HG02973 (cell line): Measurements from ENCODE around the gene RBM4B.
"Not testable (repeated sequence)": the region's sequence is repeated elsewhere in the genome, so short reads cannot be mapped to it uniquely, and the experiment has no call there.

Experiments
- ATAC-seq: cut with Tn5 transposase; IDR thresholded peaks from one replicate; pipeline ENCODE4 v1.9.1; 2021; ENCODE audit warnings: moderate library complexity; ENCODE audit not compliant: unreplicated experiment

The RBM4B gene

DNA sequence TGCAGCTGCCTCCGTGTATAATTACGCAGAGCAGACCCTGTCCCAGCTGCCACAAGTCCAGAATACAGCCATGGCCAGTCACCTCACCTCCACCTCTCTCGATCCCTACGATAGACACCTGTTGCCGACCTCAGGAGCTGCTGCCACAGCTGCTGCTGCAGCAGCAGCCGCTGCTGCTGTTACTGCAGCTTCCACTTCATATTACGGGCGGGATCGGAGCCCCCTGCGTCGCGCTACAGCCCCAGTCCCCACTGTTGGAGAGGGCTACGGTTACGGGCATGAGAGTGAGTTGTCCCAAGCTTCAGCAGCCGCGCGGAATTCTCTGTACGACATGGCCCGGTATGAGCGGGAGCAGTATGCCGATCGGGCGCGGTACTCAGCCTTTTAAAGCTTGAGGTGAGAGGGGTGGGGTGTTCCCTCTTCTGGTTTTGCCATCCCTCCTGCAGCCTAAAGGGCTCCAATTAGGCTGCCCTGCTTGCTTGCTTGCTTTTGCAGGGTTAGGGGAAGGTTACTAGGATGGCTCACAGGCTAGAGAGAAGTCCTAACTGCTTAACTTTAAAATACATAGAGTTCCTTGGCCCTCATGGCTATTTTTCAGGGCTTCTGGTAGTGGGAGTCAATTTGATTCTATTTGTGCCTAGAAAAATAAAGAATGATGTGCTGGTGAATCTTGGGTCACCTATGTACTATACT is 33.8 kb downstream of the RBM4B start:
- no peak for ATAC-seq

DNA sequence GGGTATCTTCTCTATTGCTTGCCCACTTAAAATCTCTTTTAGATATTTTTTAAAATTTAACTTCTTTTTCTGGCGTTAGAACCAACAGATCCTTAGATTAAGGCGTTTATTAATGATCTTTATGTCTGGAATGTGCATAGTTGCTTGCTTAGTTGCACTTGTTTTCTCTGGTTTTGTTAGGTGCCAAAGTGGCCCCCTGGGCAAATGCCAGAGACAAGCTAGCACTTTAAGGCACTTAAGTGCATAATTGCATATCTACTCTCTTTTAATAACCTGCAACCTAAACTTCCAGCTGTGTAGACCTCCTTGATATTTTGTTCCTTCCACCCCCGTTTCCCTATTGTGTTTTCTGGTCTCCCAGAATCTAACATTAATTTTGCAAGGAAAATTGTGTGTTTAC is 35.9 kb downstream of the RBM4B start:
- no peak for ATAC-seq

DNA sequence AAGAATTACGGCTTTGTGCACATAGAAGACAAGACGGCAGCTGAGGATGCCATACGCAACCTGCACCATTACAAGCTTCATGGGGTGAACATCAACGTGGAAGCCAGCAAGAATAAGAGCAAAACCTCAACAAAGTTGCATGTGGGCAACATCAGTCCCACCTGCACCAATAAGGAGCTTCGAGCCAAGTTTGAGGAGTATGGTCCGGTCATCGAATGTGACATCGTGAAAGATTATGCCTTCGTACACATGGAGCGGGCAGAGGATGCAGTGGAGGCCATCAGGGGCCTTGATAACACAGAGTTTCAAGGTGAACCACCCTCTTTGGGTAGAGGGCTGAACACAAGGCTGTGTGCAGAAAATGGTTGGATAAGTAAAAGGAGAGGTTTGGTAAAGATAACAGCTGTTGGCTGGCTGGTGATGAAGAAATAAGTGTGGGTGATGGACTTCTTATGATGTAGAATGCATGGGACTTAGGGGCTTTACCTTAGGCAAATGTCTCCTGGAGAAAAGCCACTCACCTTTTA is 37.8 kb downstream of the RBM4B start:
- not testable (repeated sequence) for ATAC-seq

DNA sequence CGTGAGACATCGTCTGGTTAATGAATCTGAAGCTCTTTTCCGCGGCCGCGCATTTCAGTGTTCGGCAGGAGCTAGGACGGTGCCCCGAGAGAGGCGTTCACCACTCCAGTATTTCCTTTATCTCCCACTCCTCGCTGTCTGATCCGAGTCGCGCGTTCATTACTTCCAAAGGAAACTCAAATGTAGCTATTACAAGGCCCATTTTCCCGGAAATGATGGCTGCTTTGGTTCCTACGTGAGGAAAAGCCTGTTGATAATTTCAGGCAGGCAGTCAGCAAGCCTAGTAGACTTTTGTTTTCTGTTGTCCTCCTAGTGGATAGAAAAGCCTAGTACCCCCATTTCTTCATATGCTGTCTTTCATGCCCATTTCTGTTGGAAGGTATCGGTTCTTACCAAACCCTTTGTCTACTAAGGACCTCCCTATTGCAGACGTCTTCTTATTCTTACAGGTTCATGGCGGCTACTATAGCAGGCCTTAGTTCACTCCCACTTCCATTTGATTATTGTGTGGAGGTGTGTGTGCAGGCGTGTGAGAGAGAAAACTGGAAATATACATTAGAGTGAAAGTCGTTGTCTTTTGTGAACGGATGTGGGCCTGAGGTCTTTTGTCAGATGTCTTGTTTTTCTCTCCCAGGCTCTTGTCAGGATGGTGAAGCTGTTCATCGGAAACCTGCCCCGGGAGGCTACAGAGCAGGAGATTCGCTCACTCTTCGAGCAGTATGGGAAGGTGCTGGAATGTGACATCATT is 38.4 kb downstream of the RBM4B start:
- no peak for ATAC-seq

DNA sequence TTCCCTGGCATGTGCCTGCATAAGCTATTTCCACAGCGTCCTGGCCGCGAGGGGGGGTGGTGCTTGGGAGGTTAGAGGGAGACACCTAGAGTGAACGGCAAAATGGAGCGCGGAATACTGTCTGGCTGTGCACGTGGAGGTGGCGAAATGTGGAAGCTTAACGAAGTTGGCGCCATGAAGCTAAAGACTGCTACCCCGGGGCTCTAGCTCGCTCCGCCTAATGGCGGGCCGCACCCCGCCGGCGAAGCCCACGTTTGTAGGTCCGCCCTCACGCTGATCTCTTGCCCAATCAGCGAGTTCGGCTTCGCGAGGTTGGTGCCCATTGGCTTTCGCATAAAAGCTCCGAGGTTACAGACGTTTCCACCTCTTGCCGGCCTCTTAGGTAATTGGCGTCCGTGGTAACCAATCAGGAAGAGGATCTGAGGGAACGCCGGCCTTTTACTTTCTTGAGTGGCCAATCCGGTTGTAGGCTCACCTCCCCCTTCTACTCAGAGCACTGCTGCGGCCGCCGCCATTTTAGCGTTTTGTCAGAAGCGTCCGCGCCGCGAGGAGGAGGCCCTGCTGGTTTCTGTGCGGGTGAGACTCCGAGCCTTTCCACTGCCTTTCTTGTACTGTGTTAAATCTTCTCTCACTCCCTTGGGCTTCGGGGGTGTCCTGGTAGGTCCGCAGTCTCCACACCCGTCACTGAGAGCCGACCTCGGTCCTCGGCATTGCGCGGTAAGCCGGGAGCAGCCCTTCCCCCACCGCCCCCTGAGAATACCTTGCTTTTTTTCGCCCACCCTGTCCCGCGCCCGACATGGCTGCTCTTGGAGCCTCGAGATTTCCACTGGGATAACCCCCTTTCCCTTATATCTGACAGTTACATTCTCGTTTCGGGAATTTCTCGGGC is 39.3 kb downstream of the RBM4B start, which contains the start of gene RBM4:
Gene RBM4 (plus strand): TSS at position 527 of the 889 bp plus-strand sequence. CDS start 1,009 bp downstream, outside the sequence.
- peak; percentile 86 for ATAC-seq

DNA sequence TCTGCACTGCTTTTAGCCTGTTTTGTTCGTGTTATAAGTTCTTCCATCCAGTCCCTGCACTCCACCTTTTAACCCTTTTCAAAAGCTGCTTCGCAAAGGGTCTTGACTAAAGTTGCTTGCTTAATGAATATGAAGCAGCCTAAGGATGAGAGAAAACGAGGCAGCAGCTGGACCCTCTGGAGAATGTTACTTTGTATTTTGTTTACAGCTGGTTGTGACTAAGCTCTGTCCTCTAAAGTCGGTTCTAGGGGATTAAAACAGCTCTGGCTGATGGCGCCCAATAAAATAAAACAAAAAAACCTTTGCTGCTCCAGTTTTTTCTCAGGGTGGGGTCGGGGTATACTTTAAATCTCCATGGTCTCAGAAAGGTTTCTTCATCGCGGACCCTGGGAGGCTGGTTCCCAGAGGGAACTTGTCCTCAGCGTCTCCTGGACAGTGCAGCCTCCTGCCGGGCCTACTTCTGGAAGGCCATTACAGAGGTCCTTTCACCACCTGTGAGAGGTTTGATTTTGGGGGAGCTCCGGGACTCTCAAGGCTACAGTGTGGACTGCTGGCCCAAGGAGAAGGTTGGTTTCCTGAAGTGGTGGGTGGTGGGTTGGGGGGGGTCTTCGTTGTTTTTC is 40.0 kb downstream of the RBM4B start:
- ATAC-seq, result no peak

DNA sequence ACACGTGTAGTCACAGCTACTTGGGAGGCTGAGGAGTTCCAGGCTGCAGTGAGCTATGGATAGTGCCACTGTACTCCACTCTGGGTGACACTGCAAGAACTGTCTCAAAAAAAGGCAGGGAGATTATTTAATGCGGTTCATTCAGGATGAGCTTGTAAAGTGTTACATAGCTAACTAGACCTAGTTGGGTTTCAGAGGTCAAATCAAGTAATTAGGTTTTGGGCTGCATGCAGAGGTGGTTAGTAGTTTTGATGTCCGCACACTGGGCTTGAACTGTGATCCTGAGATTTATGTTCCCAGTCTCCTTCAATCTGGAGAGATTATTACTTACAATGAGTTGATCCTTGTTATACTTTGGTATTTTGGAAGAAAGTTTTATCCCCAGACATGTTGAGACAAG is 41.3 kb downstream of the RBM4B start:
- no peak for ATAC-seq

DNA sequence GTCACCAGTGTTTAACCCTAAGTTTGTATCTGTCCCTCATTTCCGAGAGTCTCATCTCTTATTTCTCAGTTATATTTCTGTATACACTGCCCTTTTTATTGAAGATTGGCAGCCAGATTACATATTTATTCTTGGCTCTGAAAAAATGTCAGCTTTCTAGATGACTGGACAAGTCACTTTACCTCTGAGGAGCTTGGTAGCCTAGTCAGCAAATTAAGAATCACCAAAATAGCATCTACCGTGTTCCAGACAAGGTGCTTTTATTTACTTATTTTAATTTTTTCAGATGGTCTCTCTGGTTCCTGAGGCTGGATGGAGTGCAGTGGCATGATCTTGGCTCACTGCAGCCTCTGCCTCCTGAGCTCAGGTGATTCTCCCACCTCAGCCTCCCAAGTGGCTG is 44.7 kb downstream of the RBM4B start:
- ATAC-seq, result no peak

DNA sequence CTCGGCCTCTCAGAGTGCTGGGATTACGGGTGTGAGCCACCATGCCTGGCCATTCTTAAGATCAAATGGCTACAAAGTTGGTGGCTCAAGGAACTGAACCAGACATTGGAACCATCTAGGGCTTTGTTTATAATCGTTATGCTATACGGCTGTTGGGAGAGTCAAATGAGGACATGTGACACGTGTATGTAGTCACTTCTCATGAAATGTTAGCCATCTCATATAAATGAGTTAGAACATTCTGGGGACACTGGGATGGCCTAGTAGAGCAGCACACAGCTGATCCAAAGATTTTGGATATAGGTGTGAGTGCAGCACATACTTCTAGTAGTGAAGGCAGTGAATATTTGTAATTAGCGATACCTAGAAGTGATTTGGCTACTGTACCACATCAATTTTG is 45.8 kb downstream of the RBM4B start:
- no peak for ATAC-seq

DNA sequence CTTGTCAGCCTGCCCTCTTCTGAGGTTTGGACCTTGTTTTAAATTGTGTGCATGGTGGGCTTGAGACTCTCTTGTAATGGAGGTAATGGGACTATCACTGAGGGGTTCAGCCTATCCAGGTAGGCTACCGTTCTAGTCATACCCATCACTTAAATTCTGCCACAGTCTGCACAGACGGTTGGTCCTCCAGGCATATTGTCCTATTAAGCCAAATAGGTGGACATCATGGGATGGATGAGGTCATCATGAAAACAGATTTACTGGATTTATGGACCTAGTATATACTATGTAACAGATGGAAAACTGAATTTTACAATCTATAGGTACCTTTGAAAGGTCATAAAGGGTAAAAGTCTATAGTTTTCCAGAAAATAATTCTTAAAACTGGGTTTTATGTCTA is 48.3 kb downstream of the RBM4B start:
- no peak for ATAC-seq

DNA sequence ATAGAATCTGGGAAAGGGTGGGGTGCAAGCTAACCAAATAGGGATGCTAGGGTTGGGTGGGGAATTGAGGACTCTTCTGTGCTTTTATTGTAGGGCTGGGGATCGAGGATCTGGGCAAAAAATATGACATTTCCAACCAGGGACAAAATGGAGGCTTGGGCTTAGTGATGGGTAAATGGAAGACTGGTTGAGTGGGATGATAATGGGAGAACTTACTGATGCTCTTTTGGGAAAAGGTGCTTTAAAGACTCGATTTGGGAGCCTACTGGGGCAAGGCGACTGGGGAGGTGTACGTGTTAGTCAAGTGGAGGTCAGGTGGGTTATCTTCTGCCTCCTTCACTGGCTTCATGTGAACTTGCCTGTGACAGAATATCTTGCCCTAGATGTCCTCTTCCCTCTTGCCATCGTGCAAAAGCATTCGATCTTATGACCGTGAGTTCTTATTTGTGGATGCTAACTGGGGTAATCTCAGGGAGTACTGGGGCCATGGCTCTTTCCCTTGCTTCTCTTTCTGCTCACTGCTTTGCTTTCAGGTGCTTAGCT is 49.6 kb downstream of the RBM4B start:
- no peak for ATAC-seq

DNA sequence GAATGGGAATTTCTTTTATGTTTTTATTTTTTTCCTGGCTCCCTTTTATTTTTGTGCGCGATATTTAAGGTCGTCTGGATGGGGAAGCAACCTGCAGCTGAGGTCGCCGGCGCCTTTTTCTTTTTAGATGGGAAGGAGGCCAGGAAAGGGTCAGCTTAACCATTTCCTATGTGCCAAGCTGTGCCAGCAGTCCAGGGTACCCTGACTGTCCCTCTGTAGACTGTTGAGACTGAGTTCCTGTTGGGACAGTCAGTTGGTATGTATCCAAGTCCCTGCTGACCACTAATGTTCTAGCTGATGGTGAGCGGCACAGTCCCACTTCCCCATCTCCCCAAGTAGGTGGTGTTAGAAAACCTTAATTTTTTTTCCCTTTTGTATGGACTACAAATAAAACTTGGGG is 50.8 kb downstream of the RBM4B start:
- no peak for ATAC-seq

DNA sequence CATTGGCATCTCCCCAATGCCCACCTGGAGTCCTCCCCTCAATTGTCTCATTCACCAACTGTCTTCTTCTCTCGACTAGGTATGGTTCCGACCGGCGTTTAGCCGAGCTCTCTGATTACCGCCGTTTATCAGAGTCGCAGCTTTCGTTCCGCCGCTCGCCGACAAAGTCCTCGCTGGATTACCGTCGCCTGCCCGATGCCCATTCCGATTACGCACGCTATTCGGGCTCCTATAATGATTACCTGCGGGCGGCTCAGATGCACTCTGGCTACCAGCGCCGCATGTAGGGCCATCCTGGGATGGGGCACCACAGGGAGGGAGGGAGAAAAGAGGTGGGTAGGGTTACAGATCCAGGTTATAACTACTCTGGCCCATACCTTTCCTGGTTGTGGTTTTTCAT is 51.3 kb downstream of the RBM4B start:
- no peak for ATAC-seq

DNA sequence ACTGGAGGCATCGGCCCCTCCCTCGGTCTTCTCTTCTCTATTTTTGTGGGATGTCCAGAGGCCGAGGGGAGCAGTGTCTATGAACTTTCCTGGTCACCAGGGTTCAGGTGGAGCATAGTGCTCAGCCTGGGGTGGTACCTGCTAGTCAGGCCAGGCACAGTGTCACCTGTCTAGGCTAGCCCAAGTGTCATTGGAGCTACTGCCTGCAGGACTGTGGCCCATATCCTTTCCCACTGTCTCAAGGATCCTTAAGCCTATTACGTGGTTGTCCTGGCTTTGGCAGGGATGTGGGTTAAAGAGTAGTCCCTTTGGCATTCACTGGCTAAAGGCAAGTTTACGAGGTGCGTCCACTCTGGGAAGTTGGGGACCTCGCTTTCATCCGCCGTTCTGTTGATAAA is 51.9 kb downstream of the RBM4B start:
- no peak for ATAC-seq

DNA sequence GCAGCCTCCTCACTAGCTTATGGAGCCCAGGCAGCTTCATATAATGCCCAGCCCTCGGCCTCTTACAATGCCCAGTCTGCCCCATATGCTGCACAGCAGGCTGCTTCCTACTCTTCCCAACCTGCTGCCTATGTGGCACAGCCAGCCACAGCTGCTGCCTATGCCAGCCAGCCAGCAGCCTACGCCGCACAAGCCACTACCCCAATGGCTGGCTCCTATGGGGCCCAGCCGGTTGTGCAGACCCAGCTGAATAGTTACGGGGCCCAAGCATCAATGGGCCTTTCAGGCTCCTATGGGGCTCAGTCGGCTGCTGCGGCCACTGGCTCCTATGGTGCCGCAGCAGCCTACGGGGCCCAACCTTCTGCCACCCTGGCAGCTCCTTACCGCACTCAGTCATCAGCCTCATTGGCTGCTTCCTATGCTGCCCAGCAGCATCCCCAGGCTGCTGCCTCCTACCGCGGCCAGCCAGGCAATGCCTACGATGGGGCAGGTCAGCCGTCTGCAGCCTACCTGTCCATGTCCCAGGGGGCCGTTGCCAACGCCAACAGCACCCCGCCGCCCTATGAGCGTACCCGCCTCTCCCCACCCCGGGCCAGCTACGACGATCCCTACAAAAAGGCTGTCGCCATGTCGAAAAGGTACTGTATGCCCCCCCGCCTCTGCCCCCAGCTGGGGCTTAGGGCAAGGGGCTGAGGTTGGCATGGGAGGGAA is 52.5 kb downstream of the RBM4B start:
- no peak for ATAC-seq

DNA sequence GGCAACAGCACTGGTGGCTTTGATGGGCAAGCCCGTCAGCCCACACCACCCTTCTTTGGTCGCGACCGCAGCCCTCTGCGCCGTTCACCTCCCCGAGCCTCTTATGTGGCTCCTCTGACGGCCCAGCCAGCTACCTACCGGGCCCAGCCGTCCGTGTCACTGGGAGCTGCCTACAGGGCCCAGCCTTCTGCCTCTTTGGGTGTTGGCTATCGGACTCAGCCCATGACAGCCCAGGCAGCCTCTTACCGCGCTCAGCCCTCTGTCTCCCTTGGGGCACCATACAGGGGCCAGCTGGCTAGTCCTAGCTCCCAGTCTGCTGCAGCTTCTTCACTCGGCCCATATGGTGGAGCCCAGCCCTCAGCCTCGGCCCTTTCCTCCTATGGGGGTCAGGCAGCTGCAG is 53.2 kb downstream of the RBM4B start:
- no peak for ATAC-seq

DNA sequence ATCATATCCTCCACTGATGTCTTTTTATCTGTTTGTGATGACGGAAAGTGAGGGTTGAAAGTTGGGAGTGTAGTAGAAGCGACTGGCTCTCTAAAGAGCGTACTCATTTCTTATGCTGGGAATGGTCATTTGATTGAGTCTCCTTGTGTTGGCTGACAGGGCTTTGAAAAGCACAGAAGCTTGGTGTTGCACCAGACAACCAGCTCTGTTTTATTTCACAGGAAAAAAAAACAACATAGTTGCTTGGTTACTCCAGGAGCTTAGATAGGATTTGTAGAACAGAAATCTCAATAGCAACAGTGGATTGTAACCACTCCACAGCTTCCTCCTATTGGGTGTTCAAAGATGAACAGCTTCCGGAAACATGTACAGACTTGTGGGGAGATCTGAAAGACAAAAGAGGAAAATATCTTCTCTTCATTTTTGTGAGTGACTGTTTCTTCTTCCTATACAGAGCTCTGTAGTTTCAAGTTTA is 58.6 kb downstream of the RBM4B start:
- ATAC-seq, result no peak

DNA sequence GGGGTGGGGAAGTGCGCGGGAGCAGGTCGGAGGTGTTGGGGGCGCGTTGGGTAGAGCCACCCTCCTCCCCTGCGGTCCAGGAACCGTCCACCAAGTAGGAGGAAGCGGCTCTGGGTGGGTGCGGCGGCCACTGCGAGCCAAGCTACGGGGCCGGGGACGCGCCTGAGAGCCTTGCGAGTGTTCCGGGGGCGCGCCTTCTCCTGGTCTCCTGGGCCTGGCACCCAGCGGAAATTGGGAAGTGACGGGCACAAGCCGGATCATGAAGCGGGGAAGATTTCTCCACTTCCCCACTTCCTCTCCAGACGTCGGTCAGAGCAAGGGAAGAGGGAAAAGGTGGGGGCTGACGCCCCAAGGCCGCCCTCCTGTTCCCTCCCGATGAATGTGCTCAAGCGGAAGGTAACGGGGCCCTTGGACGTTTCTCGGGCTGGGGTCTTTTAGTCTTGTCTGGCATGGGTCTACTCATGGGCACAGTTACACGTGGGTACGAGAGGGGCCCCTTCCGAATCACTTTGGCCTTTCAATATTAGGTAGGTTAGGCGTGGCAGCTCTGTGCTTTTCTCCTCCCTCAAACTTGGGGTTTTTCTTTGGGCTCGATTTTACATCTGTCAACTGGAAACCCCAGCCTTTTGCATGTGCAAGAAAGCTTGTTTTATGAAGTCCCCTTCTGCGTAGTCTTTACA is 60.4 kb downstream of the RBM4B start:
- ATAC-seq, result no peak
